OCI-LY7 (cell line): ENCODE data around the gene SEMA5A.

ENCODE experiments used
- EZH2phosphoT487 ChIP-seq: fragments of 200-600 bp; sonication (generic); IDR thresholded peaks from 2 replicates; pipeline ENCODE4 v1.6.1; 2018; ENCODE audit warnings: low read depth, borderline replicate concordance, mild to moderate bottlenecking, mixed run types, antibody characterized with exemption, low read length, moderate library complexity, mixed read lengths
- TF ChIP-seq, protein P1 (sequence below): fragments of 200-600 bp; sonication (generic); conservative IDR thresholded peaks from 2 replicates; pipeline ENCODE4 v1.5.1; 2014; ENCODE audit warnings: mild to moderate bottlenecking, antibody characterized with exemption, low read length, moderate library complexity, mixed read lengths

DNA sequence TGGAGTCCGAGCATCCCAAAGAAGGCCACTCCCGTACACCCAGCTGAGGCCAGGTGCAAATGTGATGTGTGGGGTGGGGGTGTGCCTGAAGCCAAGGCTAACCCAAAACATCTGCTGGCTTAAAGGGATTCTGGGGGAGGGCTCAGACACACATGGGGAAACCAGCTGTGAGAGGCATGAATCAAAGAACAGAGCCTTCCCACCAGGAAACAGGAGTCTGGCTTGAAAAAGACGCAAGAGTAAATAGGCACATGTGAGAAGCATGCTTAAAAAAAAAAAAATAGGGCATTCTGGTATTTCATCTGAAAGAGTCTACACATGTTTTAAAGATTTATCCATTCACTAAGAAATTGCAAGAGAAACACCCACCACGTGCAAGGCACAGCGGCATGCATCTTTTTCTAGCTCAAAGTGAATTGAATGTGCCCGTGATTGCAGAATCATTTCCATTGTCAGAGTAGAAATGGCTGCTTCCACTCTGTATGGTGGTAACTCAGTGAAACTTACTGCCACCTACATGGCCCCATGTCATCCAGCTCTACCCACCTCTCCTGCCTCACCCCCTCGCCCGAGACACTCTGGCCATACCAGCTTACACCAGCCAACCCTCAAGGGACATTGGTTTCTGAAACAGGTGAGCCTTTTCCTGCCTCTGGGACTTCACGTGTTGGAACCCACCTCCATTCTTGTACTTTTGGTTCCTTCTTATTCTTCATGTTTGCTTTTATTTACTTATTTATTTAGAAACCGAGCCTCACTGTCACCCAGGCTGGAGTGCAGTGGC, 71.5 kb downstream of the SEMA5A start:
- TF ChIP-seq, protein P1, sequence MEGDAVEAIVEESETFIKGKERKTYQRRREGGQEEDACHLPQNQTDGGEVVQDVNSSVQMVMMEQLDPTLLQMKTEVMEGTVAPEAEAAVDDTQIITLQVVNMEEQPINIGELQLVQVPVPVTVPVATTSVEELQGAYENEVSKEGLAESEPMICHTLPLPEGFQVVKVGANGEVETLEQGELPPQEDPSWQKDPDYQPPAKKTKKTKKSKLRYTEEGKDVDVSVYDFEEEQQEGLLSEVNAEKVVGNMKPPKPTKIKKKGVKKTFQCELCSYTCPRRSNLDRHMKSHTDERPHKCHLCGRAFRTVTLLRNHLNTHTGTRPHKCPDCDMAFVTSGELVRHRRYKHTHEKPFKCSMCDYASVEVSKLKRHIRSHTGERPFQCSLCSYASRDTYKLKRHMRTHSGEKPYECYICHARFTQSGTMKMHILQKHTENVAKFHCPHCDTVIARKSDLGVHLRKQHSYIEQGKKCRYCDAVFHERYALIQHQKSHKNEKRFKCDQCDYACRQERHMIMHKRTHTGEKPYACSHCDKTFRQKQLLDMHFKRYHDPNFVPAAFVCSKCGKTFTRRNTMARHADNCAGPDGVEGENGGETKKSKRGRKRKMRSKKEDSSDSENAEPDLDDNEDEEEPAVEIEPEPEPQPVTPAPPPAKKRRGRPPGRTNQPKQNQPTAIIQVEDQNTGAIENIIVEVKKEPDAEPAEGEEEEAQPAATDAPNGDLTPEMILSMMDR, result no peak
- no peak for TF ChIP-seq EZH2phosphoT487
